OCI-LY1 (cell line): Measurements from ENCODE around the gene PCSK2.

ENCODE experiments used
- H2AFZ ChIP-seq: fragments of 200-600 bp; sonication (generic), shearing (Covaris generic); 2 replicates; pipeline ENCODE4 v1.6.0; 2014; ENCODE audit warnings: antibody characterized with exemption, mild to moderate bottlenecking, low read length
- H3F3A ChIP-seq: fragments of 200-600 bp; sonication (generic), shearing (Covaris generic); 2 replicates; pipeline ENCODE4 v1.6.0; 2014; ENCODE audit warnings: mild to moderate bottlenecking, antibody characterized with exemption, low read length, moderate library complexity; ENCODE audit not compliant: insufficient read depth
- H3K27ac ChIP-seq: fragments of 200-600 bp; sonication (generic); 2 replicates; pipeline ENCODE4 v1.5.1; 2014; ENCODE audit warnings: low read length, mixed run types, mild to moderate bottlenecking, low read depth; ENCODE audit not compliant: poor library complexity, severe bottlenecking
- H3K27me3 ChIP-seq: fragments of 200-600 bp; sonication (generic); 2 replicates; pipeline ENCODE4 v1.6.0; 2014; ENCODE audit warnings: antibody characterized with exemption, mild to moderate bottlenecking, low read length, moderate library complexity; ENCODE audit not compliant: insufficient read depth
- H3K36me3 ChIP-seq: fragments of 200-600 bp; sonication (generic); 2 replicates; pipeline ENCODE4 v1.6.1; 2014; ENCODE audit warnings: mild to moderate bottlenecking, antibody characterized with exemption, low read length, moderate library complexity, mixed read lengths; ENCODE audit not compliant: insufficient read depth
- H3K4me1 ChIP-seq: fragments of 200-600 bp; sonication (generic); 2 replicates; pipeline ENCODE4 v1.5.1; 2014; ENCODE audit warnings: mild to moderate bottlenecking, low read length, moderate library complexity; ENCODE audit not compliant: insufficient read depth, severe bottlenecking
- H3K4me2 ChIP-seq: fragments of 200-600 bp; sonication (generic), shearing (Covaris generic); 2 replicates; pipeline ENCODE4 v1.6.1; 2014; ENCODE audit warnings: low read length
- H3K4me3 ChIP-seq: fragments of 200-600 bp; sonication (generic); 2 replicates; pipeline ENCODE4 v1.5.1; 2014; ENCODE audit warnings: low read length, low read depth, mild to moderate bottlenecking, mixed read lengths; ENCODE audit not compliant: poor library complexity, severe bottlenecking
- H3K79me2 ChIP-seq: fragments of 200-600 bp; shearing (Covaris generic); 2 replicates; pipeline ENCODE4 v1.6.1; 2016; ENCODE audit warnings: mixed run types, low read length, mixed read lengths; ENCODE audit not compliant: insufficient read depth
- H3K9ac ChIP-seq: fragments of 200-600 bp; sonication (generic), shearing (Covaris generic); 2 replicates; pipeline ENCODE4 v1.6.1; 2014; ENCODE audit warnings: mild to moderate bottlenecking, low read length, mixed read lengths
- H3K9me2 ChIP-seq: fragments of 200-600 bp; sonication (generic), shearing (Covaris generic); 2 replicates; pipeline ENCODE4 v1.6.1; 2014; ENCODE audit warnings: low read depth, mild to moderate bottlenecking, low read length, mixed read lengths
- H3K9me3 ChIP-seq: fragments of 200-600 bp; shearing (Covaris generic); 2 replicates; pipeline ENCODE4 v1.6.1; 2014; ENCODE audit warnings: low read length, mixed read lengths
- H4K20me1 ChIP-seq: fragments of 200-600 bp; sonication (generic), shearing (Covaris generic); 2 replicates; pipeline ENCODE4 v1.6.0; 2016; ENCODE audit warnings: mild to moderate bottlenecking, low read length; ENCODE audit not compliant: insufficient read depth
- EZH2 ChIP-seq: fragments of 200-600 bp; sonication (generic), shearing (Covaris generic); IDR thresholded peaks from 2 replicates; pipeline ENCODE4 v1.8.0; 2017; ENCODE audit warnings: borderline replicate concordance, mixed run types, mild to moderate bottlenecking, antibody characterized with exemption, low read length, moderate library complexity, mixed read lengths
- TF ChIP-seq, protein P1 (sequence below): fragments of 200-600 bp; sonication (generic), shearing (Covaris generic); IDR thresholded peaks from 2 replicates; pipeline ENCODE4 v1.5.1; 2017; ENCODE audit warnings: mild to moderate bottlenecking, antibody characterized with exemption, low read length, moderate library complexity, mixed read lengths

PCSK2 gene

DNA sequence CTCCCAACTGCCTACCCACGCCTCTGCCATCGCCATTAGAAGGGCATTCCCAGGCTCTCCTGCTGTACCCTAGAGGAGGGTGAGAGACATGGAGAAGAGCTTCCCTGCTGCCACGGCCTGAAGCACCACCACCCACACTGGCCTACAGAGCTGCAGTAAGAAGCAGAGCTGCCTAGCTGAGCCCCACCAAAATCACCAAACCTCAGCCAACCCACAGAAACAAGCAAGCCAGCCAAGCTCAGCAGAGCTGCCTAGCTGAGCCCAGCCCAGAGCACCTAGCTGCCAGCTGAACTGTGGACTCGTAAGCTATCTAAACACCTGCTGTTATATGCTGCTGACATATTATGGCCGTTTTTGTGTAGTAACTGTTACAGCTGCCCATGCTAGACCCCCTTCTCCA, 149.2 kb downstream of the PCSK2 start:
- no peaks in the 10 kb centered on the region for H3K4me1 ChIP-seq
- H3K4me3 ChIP-seq: no peak overlapping the region
- no peaks in the 10 kb centered on the region for H3K79me2 ChIP-seq
- no peaks in the 10 kb centered on the region for H3K9me2 ChIP-seq
- no peaks in the 10 kb centered on the region for H4K20me1 ChIP-seq
- H3K4me2 ChIP-seq: no peak overlapping the region
- H3K36me3 ChIP-seq: no peaks in the 10 kb centered on the region
- TF ChIP-seq EZH2: no peak
- TF ChIP-seq, protein P1, sequence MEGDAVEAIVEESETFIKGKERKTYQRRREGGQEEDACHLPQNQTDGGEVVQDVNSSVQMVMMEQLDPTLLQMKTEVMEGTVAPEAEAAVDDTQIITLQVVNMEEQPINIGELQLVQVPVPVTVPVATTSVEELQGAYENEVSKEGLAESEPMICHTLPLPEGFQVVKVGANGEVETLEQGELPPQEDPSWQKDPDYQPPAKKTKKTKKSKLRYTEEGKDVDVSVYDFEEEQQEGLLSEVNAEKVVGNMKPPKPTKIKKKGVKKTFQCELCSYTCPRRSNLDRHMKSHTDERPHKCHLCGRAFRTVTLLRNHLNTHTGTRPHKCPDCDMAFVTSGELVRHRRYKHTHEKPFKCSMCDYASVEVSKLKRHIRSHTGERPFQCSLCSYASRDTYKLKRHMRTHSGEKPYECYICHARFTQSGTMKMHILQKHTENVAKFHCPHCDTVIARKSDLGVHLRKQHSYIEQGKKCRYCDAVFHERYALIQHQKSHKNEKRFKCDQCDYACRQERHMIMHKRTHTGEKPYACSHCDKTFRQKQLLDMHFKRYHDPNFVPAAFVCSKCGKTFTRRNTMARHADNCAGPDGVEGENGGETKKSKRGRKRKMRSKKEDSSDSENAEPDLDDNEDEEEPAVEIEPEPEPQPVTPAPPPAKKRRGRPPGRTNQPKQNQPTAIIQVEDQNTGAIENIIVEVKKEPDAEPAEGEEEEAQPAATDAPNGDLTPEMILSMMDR: no peak
- no peak overlapping the region for H2AFZ ChIP-seq
- H3K27me3 ChIP-seq: no peaks in the 10 kb centered on the region
- no peak overlapping the region for H3K9ac ChIP-seq
- no peaks in the 10 kb centered on the region for H3K9me3 ChIP-seq
- no peak overlapping the region for H3K27ac ChIP-seq
- H3F3A ChIP-seq: no peaks in the 10 kb centered on the region

DNA sequence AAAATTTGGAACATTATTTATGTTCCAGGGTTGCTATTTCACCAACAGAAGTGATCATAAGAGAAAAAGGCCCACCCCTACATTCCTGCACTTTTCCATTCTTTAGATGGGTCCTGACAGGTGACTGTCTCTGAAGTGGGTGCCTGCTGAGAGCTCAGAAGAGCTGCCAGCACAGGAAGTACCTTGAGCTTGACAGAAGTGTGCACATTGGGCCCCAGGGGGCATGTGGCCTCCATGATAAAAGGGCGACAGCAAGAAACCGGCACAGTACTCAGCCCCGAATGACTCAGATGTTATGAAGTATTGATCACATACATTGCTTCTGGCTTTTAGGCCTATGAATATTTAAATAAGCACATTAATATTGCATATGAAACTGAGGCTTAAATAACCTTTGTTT, 150.4 kb downstream of the PCSK2 start:
- Histone ChIP-seq H3K79me2 (no peaks in the 10 kb centered on the region), H3K9me2 (no peaks in the 10 kb centered on the region), H3K27me3 (no peaks in the 10 kb centered on the region), H3F3A (no peaks in the 10 kb centered on the region), H2AFZ (no peak overlapping the region), H3K27ac (no peak overlapping the region), H3K4me1 (no peaks in the 10 kb centered on the region), H4K20me1 (no peaks in the 10 kb centered on the region), H3K4me2 (no peak overlapping the region), H3K36me3 (no peaks in the 10 kb centered on the region), H3K4me3 (no peak overlapping the region), H3K9ac (no peak overlapping the region), H3K9me3 (no peaks in the 10 kb centered on the region)
- TF ChIP-seq, protein P1: no peak
- TF ChIP-seq EZH2: no peak

DNA sequence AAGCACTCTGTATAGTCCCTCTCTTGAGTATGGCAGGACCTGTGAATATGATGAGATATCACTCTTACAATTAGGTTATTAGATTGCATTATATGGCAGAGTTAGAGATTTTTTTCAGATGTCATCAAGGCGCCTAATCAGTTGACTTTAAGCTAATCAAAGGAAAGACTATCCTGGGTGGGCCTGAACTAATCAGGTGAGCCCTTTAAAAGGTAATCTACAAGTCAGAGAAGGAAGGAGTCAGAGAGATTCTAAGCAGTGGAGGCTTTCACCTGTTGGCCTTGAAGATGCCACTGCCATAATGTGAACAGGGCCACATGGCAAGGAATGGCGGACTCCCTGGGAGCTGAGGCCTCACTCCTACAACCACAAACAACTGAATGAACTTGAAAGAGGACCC, 152.8 kb downstream of the PCSK2 start:
- no peaks in the 10 kb centered on the region for H3K9me2 ChIP-seq
- H3K4me1 ChIP-seq: no peaks in the 10 kb centered on the region
- TF ChIP-seq, protein P1: no peak
- TF ChIP-seq EZH2: no peak
- H3F3A ChIP-seq: no peaks in the 10 kb centered on the region
- H3K4me3 ChIP-seq: no peak overlapping the region
- H3K9me3 ChIP-seq: no peaks in the 10 kb centered on the region
- no peak overlapping the region for H2AFZ ChIP-seq
- H3K9ac ChIP-seq: no peak overlapping the region
- H3K27me3 ChIP-seq: no peaks in the 10 kb centered on the region; the same call in 1 of the 2 replicates
- H3K36me3 ChIP-seq: no peaks in the 10 kb centered on the region
- no peak overlapping the region for H3K27ac ChIP-seq
- H3K4me2 ChIP-seq: no peak overlapping the region
- no peaks in the 10 kb centered on the region for H4K20me1 ChIP-seq
- H3K79me2 ChIP-seq: no peaks in the 10 kb centered on the region
